ENCODE measurements around the gene CATSPER1.

- TF ChIP-seq CTCF (IDR thresholded peaks at IDR 0.05) (no peak), POLR2A (IDR thresholded peaks at IDR 0.05) (no peak), POLR2AphosphoS5 (IDR thresholded peaks at IDR 0.05; ENCODE audit: insufficient read depth in 1 of 2, low read depth in 1 of 2) (no peak)
These were observed 34.2 kb downstream of the CATSPER1 start for GRCh38 chr11:65992056-65992455.

Data from vagina (tissue), 2 donors.